Measurements from ENCODE around the gene UBE2V1. TPM values are rescaled to one million over a fixed set of nuclear protein-coding genes. Genes with fewer than 3 reads are reported as not detected.

Gene UBE2V1
- total and polyA plus RNA-seq, 10 of the 15 experiments (the other 5 are each of a cell fraction or from before 2014, with no cell fraction given) = 51.8 to 219 (median 141) TPM

- Histone ChIP-seq H3K4me2 (ENCODE audit: control insufficient read depth, insufficient read depth) (peak overlapping the region; percentile 2; the same call in 1 of the 2 replicates), H3K9me3 (replicated peaks; ENCODE audit: control insufficient read depth, insufficient read depth, low read length) (no peaks in the 10 kb centered on the region), H3K9ac (ENCODE audit: control insufficient read depth, insufficient read depth, low read length) (no peak overlapping the region), H2AFZ (ENCODE audit: control insufficient read depth, low read depth, low read length) (no peak overlapping the region), H3K27me3 (replicated peaks in 1 of 2; ENCODE audit: control insufficient read depth in 2 of 2, insufficient read depth in 2 of 2, low read length in 1 of 2) (no peaks in the 10 kb centered on the region), H3K36me3 (ENCODE audit: control insufficient read depth in 2 of 2, insufficient read depth in 2 of 2, low read length in 1 of 2) (peaks cover 3 to 4% of the 10 kb centered on the region in 2 experiments; a peak in 3 of 4 replicates), H4K20me1 (ENCODE audit: control insufficient read depth, insufficient read depth) (no peaks in the 10 kb centered on the region), H3K27ac (ENCODE audit: control insufficient read depth, insufficient read depth) (no peak overlapping the region), H3K4me1 (ENCODE audit: control insufficient read depth, insufficient read depth, low read length) (peaks cover 23% of the 10 kb centered on the region), H3K4me3 (0 out of 2 replicates have a peak overlapping the region, but pooled peaks have one; percentile 17), H3K79me2 (ENCODE audit: control insufficient read depth, insufficient read depth, low read length) (peaks cover 62% of the 10 kb centered on the region)
- no peak for ATAC-seq
- POLR2A ChIA-PET = interaction anchor here (0.8 to 1.5 kb wide), 3 partner anchors 17 to 34 kb away, joined by 3 to 5 read pairs (median 3); no protein-coding TSS in a partner anchor
- RAD21 ChIA-PET (ENCODE audit: unreplicated experiment) = interaction anchor here (0.6 to 0.9 kb wide), 2 partner anchors 33 to 781 kb away, joined by 3 read pairs; no protein-coding TSS in a partner anchor
- 94% methylated on average over 16 of the region's 16 CpGs for WGBS (ENCODE audit: insufficient coverage, insufficient replicate concordance, low lambda C conversion rate, missing lambda C conversion rate)
- CTCF ChIA-PET = interaction anchor here (0.6 to 5.5 kb wide), 4 partner anchors 17 to 29 kb away, joined by 3 to 49 read pairs (median 13); no protein-coding TSS in a partner anchor
- no peak for TF ChIP-seq POLR2A (IDR thresholded peaks at IDR 0.05; ENCODE audit: low read depth, low read length)
- TF ChIP-seq PBX3 (IDR thresholded peaks at IDR 0.05; ENCODE audit: insufficient replicate concordance, low read depth, low read length) = no peak
- no peak for TF ChIP-seq PML (IDR thresholded peaks at IDR 0.05; ENCODE audit: low read length)
- SMC1A ChIA-PET (ENCODE audit: uncharacterized antibody, unreplicated experiment) = interaction anchor here (2.8 kb wide), 1 partner anchor 17 kb away, joined by 12 read pairs; no protein-coding TSS in a partner anchor
- in situ Hi-C loops (cut with MboI) = no loop called here
- no peak for FAIRE-seq
- DNase-seq (ENCODE audit: low read depth, low spot score) = no peak
- no TSS peak for BruUV-seq (replicated peaks)
- intact Hi-C loops (cut with micrococcal nuclease; ENCODE audit: unreplicated experiment) = loop anchor here (5.0 kb wide), 1 partner anchor 37 kb away; the partner anchor contains the start of gene UBE2V1
Observed at GRCh38 chr20:50149481-50150254, 36.7 kb upstream of the UBE2V1 start.

Measured in GM12878 (cell line).